Measurements from ENCODE around the gene LAMA3.

LAMA3 gene

GRCh38 chr18:24002479-24002878, 313.2 kb downstream of the LAMA3 start:
- DNase-seq (ENCODE audit: low read depth) = no peak

- no peak for DNase-seq (ENCODE audit: low read depth)
Measured at GRCh38 chr18:24003288-24003687, 314.0 kb downstream of the LAMA3 start.

- no peak for DNase-seq (ENCODE audit: low read depth)
Measured at GRCh38 chr18:24003903-24004640, 314.8 kb downstream of the LAMA3 start.
